ENCODE measurements around the gene CBLN4. TPM values are rescaled to one million over a fixed set of nuclear protein-coding genes. Genes with fewer than 3 reads are reported as not detected.

Gene CBLN4
- total RNA-seq, 1 experiment from 2014 or later = not detected

DNA sequence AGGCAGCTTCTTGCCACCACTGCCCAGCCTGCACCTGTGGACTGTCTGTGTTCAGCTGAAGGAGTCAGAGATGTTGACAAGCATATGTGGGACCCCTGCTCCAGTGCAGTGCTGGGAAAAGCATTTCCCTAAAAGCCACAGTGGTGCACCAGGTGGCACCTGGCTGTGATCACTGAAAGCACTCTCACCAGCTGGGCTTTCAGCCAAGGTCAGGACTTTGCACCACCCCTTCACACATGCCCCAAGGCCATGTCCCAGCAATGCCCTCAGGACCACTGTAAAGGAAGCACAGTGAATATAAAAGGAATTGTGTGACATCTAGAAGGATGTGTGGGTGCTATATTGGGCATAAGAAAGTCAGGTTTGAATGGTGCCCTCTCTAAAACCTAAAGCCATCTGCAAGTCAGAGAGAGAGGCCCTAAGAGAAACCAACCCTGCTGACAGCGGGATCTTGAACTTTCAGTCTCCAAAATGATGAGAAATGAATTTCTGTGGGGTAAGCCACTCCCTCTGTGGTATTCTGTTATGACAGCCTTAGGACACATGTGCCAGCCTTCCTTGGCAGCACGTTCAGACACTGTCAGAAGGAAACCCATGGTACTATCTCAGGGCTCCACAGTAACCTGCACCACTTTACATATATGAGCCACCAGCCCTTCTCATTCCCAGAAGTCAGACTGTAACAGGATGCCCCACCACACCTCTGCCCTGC is 30.7 kb downstream of the CBLN4 start:
- Mint-ChIP-seq H3K9me3 (ENCODE audit: unreplicated experiment) (no peaks in the 10 kb centered on the region), H3K27me3 (ENCODE audit: insufficient read depth, unreplicated experiment) (peaks cover 7% of the 10 kb centered on the region), H3K4me1 (ENCODE audit: low read depth, unreplicated experiment) (no peaks in the 10 kb centered on the region), H3K4me3 (ENCODE audit: unreplicated experiment) (no peak overlapping the region), H3K27ac (ENCODE audit: unreplicated experiment) (no peak overlapping the region), H3K36me3 (ENCODE audit: insufficient read depth, unreplicated experiment) (no peaks in the 10 kb centered on the region)
- intact Hi-C loops (cut with micrococcal nuclease; ENCODE audit: unreplicated experiment) = no loop called here
- no peaks in the 10 kb centered on the region for H3K9me3 ChIP-seq
- TF ChIP-seq, protein P1, sequence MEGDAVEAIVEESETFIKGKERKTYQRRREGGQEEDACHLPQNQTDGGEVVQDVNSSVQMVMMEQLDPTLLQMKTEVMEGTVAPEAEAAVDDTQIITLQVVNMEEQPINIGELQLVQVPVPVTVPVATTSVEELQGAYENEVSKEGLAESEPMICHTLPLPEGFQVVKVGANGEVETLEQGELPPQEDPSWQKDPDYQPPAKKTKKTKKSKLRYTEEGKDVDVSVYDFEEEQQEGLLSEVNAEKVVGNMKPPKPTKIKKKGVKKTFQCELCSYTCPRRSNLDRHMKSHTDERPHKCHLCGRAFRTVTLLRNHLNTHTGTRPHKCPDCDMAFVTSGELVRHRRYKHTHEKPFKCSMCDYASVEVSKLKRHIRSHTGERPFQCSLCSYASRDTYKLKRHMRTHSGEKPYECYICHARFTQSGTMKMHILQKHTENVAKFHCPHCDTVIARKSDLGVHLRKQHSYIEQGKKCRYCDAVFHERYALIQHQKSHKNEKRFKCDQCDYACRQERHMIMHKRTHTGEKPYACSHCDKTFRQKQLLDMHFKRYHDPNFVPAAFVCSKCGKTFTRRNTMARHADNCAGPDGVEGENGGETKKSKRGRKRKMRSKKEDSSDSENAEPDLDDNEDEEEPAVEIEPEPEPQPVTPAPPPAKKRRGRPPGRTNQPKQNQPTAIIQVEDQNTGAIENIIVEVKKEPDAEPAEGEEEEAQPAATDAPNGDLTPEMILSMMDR (IDR thresholded peaks at IDR 0.05; ENCODE audit: insufficient read depth in 1 of 2, low read depth in 1 of 2, low read length in 1 of 2, severe bottlenecking in 1 of 2, unreplicated experiment in 1 of 2) = no peak
- H3K36me3 ChIP-seq (ENCODE audit: control insufficient read depth, insufficient read depth, low read length) = no peaks in the 10 kb centered on the region
- no peak overlapping the region for H3K4me3 ChIP-seq (ENCODE audit: low read depth, low read length)
- ChIA-PET CTCF (no interaction called here), POLR2A (no interaction called here)
- BruUV-seq (replicated peaks) = no TSS peak
- no peaks in the 10 kb centered on the region for H3K4me1 ChIP-seq
- no peaks in the 10 kb centered on the region for H3K27me3 ChIP-seq (replicated peaks; ENCODE audit: control insufficient read depth, insufficient read depth, low read length)
- DNase-seq = no peak

DNA sequence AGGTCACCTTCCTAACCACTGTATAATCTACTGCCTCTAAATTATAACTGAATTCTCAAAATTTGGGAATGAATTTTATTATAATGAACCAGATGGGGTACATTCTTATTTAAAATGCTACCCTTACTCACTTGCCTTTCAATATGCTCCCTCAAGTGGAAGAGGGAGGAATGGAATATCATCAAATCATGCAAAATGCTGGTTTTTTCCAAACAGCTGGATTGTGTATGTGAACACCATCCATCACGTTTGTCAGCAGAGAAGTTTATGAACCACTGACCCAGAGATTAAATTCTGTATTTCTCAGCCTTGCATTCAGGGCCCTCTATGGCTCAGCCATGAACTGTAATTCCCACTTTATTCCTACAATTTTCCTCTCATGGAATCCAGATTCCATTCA is 40.5 kb downstream of the CBLN4 start:
- Histone ChIP-seq H3K27me3 (replicated peaks; ENCODE audit: control insufficient read depth, insufficient read depth, low read length) (no peaks in the 10 kb centered on the region), H3K4me1 (no peaks in the 10 kb centered on the region), H3K9me3 (peaks cover 8% of the 10 kb centered on the region; the same call in 1 of the 2 replicates), H3K4me3 (ENCODE audit: low read depth, low read length) (no peak overlapping the region), H3K36me3 (ENCODE audit: control insufficient read depth, insufficient read depth, low read length) (no peaks in the 10 kb centered on the region)
- Mint-ChIP-seq H3K27me3 (ENCODE audit: insufficient read depth, unreplicated experiment) (no peaks in the 10 kb centered on the region), H3K9me3 (ENCODE audit: unreplicated experiment) (peaks cover 36% of the 10 kb centered on the region), H3K4me1 (ENCODE audit: low read depth, unreplicated experiment) (no peaks in the 10 kb centered on the region), H3K4me3 (ENCODE audit: unreplicated experiment) (no peak overlapping the region), H3K27ac (ENCODE audit: unreplicated experiment) (no peak overlapping the region), H3K36me3 (ENCODE audit: insufficient read depth, unreplicated experiment) (no peaks in the 10 kb centered on the region)
- no peak for DNase-seq
- TF ChIP-seq, protein P1 (IDR thresholded peaks at IDR 0.05; ENCODE audit: insufficient read depth in 1 of 2, low read depth in 1 of 2, low read length in 1 of 2, severe bottlenecking in 1 of 2, unreplicated experiment in 1 of 2) = no peak
- BruUV-seq (replicated peaks) = no TSS peak
- ChIA-PET CTCF (no interaction called here), POLR2A (no interaction called here)
- intact Hi-C loops (cut with micrococcal nuclease; ENCODE audit: unreplicated experiment) = no loop called here

DNA sequence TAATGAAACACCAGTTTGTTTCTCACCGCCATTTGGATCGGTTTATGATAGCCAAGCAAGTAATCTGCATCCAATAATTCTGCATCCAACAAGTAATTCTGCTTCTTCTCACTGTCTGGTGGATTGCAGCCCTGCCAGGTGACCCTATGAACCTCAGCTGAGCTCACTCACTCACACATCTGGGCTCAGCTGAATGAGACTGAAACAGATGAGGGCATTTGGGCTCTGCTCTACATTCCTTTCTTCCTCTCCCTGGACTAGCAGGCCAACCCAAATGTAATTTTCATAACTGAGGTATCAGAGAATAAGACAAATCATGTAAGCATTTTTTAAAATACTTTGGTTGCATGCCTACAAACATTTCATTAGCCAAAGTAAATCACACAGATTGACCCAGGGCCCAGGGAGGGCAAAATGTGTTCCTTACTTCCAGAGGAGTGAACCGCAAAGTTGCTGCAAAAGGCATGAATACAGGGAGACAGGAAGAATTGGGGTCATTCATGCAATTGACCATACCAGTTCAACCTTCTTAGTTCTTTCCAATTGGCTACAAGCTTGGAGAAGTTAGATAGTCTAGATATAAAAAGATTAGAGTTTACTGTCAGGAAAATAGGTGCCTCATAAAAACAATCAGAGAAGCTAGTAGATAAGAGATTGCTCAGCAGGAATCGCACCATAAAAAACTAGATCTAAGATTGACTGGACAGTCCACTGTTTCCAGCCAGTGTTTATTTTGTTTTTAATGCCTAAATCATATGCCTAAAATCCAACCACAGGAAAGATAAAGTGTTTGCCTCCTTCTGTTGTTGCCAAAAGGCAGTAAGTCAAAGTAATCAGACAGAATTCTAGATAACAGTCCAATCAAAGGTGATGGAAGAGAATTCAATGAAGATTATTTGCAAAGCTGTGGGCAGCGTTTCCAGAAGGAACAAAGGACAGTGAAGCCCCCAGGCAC is 43.7 kb downstream of the CBLN4 start:
- H3K36me3 Mint-ChIP-seq (ENCODE audit: insufficient read depth, unreplicated experiment) = no peaks in the 10 kb centered on the region
- intact Hi-C loops (cut with micrococcal nuclease; ENCODE audit: unreplicated experiment) = no loop called here

More for the DNA sequence above, 43.7 kb downstream of the CBLN4 start:
- TF ChIP-seq, protein P1 (IDR thresholded peaks at IDR 0.05; ENCODE audit: insufficient read depth in 1 of 2, low read depth in 1 of 2, low read length in 1 of 2, severe bottlenecking in 1 of 2, unreplicated experiment in 1 of 2) = no peak
- Histone ChIP-seq H3K27me3 (replicated peaks; ENCODE audit: control insufficient read depth, insufficient read depth, low read length) (no peaks in the 10 kb centered on the region), H3K4me1 (no peaks in the 10 kb centered on the region), H3K4me3 (ENCODE audit: low read depth, low read length) (no peak overlapping the region), H3K36me3 (ENCODE audit: control insufficient read depth, insufficient read depth, low read length) (no peaks in the 10 kb centered on the region), H3K9me3 (0 out of 2 replicates have a peak, but pooled peaks cover 7% of the 10 kb centered on the region)
- Mint-ChIP-seq H3K27me3 (ENCODE audit: insufficient read depth, unreplicated experiment) (no peaks in the 10 kb centered on the region), H3K4me3 (ENCODE audit: unreplicated experiment) (no peak overlapping the region), H3K9me3 (ENCODE audit: unreplicated experiment) (peaks cover 23% of the 10 kb centered on the region), H3K4me1 (ENCODE audit: low read depth, unreplicated experiment) (no peaks in the 10 kb centered on the region), H3K27ac (ENCODE audit: unreplicated experiment) (no peak overlapping the region)
- DNase-seq = no peak
- CTCF ChIA-PET = no interaction called here
- POLR2A ChIA-PET = no interaction called here
- BruUV-seq (replicated peaks) = no TSS peak

All from Caco-2 (cell line).